SK-N-SH (cell line): ENCODE measurements around the gene ANO4. TPM values are rescaled to one million over a fixed set of nuclear protein-coding genes. Genes with fewer than 3 reads are reported as not detected.

Source experiments
- CTCF ChIA-PET: fragments of 300-600, 350-600 bp; formaldehyde crosslinking; extraction: SDS; loops from one replicate; lab custom pipeline; 2021; lab: Yijun Ruan, JAX
- POLR2A ChIA-PET: fragments of 350-600 bp; sonication (Branson Sonifier 250); formaldehyde crosslinking; extraction: SDS; loops from one replicate; lab custom pipeline; 2020; ENCODE audit warnings: antibody characterized with exemption, inconsistent platforms; lab: Yijun Ruan, JAX
- DNase-seq: peaks from one replicate; pipeline ENCODE4 v3.0.0; 2012
- H2AFZ ChIP-seq: fragments of 200-600 bp; sonication (generic); 2 replicates; pipeline ENCODE4 v1.8.1; 2016; ENCODE audit warnings: antibody characterized with exemption, mild to moderate bottlenecking, low read depth
- H3F3A ChIP-seq: fragments of 200-600 bp; sonication (generic); replicated peaks from 2 replicates; pipeline ENCODE3; 2016; ENCODE audit warnings: antibody characterized with exemption, mild to moderate bottlenecking; ENCODE audit not compliant: insufficient read depth
- H3K27ac ChIP-seq, 2 experiments: fragments of 200-500 bp in 1 of 2; fragments of 200-600 bp in 1 of 2; sonication (Bioruptor generic) in 1 of 2; sonication (generic), shearing (Covaris generic) in 1 of 2; 2 replicates each; pipeline versions ENCODE4 v1.5.1 to v1.6.1; 2014 to 2016; ENCODE audit warnings: low read depth in 2 of 2, inconsistent platforms in 1 of 2, low read length in 1 of 2, mild to moderate bottlenecking in 1 of 2, mixed read lengths in 1 of 2
- H3K27me3 ChIP-seq: fragments of 200-600 bp; sonication (generic), shearing (Covaris generic); 2 replicates; pipeline ENCODE4 v1.6.1; 2016; ENCODE audit warnings: mixed run types; ENCODE audit not compliant: insufficient read depth
- H3K36me3 ChIP-seq, 2 experiments: fragments of 200-500 bp in 1 of 2; fragments of 200-600 bp in 1 of 2; sonication (Bioruptor generic) in 1 of 2; sonication (generic) in 1 of 2; replicated peaks in 1 of 2; 2 replicates each; pipeline versions ENCODE3 to v1.5.1; 2014 to 2016; ENCODE audit warnings: low read length in 1 of 2, mild to moderate bottlenecking in 1 of 2; ENCODE audit not compliant: insufficient read depth in 2 of 2, control insufficient read depth in 1 of 2
- H3K4me1 ChIP-seq, 2 experiments: fragments of 200-500 bp in 1 of 2; fragments of 200-600 bp in 1 of 2; sonication (Bioruptor generic) in 1 of 2; sonication (generic), shearing (Covaris generic) in 1 of 2; 2 replicates each; pipeline versions ENCODE4 v1.5.1 to v1.6.1; 2014 to 2016; ENCODE audit warnings: low read depth in 1 of 2, low read length in 1 of 2, mixed run types in 1 of 2; ENCODE audit not compliant: insufficient read depth in 2 of 2, control insufficient read depth in 1 of 2
- H3K4me2 ChIP-seq: fragments of 200-600 bp; sonication (generic), shearing (Covaris generic); 2 replicates; pipeline ENCODE4 v1.6.1; 2017; ENCODE audit warnings: mixed run types
- H3K4me3 ChIP-seq, 2 experiments: fragments of 200-500 bp in 1 of 2; fragments of 200-600 bp in 1 of 2; sonication (Bioruptor generic) in 1 of 2; sonication (generic), shearing (Covaris generic) in 1 of 2; 2 replicates each; pipeline versions ENCODE4 v1.5.1 to v1.8.1; 2014 to 2016; ENCODE audit warnings: low read depth in 2 of 2, inconsistent platforms in 1 of 2, low read length in 1 of 2, mild to moderate bottlenecking in 1 of 2, mixed read lengths in 1 of 2, moderate library complexity in 1 of 2
- H3K79me2 ChIP-seq: fragments of 200-600 bp; sonication (generic); 2 replicates; pipeline ENCODE4 v1.8.1; 2017; ENCODE audit warnings: mild to moderate bottlenecking; ENCODE audit not compliant: insufficient read depth
- H3K9ac ChIP-seq: fragments of 200-600 bp; sonication (generic); 2 replicates; pipeline ENCODE4 v1.6.1; 2017; ENCODE audit warnings: mixed run types
- H3K9me2 ChIP-seq: fragments of 200-600 bp; sonication (generic); 2 replicates; pipeline ENCODE4 v1.6.1; 2017; ENCODE audit warnings: mixed run types
- H3K9me3 ChIP-seq: fragments of 200-600 bp; sonication (generic); 2 replicates; pipeline ENCODE4 v1.6.1; 2017; ENCODE audit warnings: mixed run types, mild to moderate bottlenecking, moderate library complexity
- H4K20me1 ChIP-seq: fragments of 200-600 bp; sonication (generic); 2 replicates; pipeline ENCODE4 v1.6.1; 2017; ENCODE audit warnings: mild to moderate bottlenecking, mixed run types; ENCODE audit not compliant: insufficient read depth
- CTCF ChIP-seq: fragments of 200-600 bp; sonication (generic); IDR thresholded peaks from 2 replicates; pipeline ENCODE4 v1.6.1; 2017; ENCODE audit warnings: antibody characterized with exemption, mild to moderate bottlenecking, moderate library complexity
- ELF1 ChIP-seq: IDR thresholded peaks from 2 replicates; pipeline ENCODE4 v1.4.0; 2012
- EP300 ChIP-seq, 2 experiments: IDR thresholded peaks; 2 replicates each; pipeline versions ENCODE4 v1.4.0 to v1.6.1; 2012; ENCODE audit warnings: borderline replicate concordance in 1 of 2, low read depth in 1 of 2, low read length in 1 of 2
- EZH2phosphoT487 ChIP-seq: fragments of 200-600 bp; sonication (generic); IDR thresholded peaks from 2 replicates; pipeline ENCODE4 v1.6.1; 2017; ENCODE audit warnings: low read depth, mixed run types, mild to moderate bottlenecking, antibody characterized with exemption, moderate library complexity, borderline replicate concordance
- FOSL2 ChIP-seq: IDR thresholded peaks from 2 replicates; pipeline ENCODE4 v1.4.0; 2012; ENCODE audit warnings: low read depth, mild to moderate bottlenecking, moderate library complexity, borderline replicate concordance
- FOXM1 ChIP-seq: IDR thresholded peaks from 2 replicates; pipeline ENCODE4 v1.4.0; 2012; ENCODE audit warnings: low read depth, mild to moderate bottlenecking
- GABPA ChIP-seq: IDR thresholded peaks from 2 replicates; pipeline ENCODE4 v1.4.0; 2012; ENCODE audit warnings: low read depth, mild to moderate bottlenecking
- GATA2 ChIP-seq: sonication (generic); formaldehyde crosslinking; IDR thresholded peaks from 2 replicates; pipeline ENCODE4 v1.5.0; 2020; ENCODE audit warnings: mild to moderate bottlenecking, missing genetic modification reagents
- IRF3 ChIP-seq: fragments of 150-350 bp; IDR thresholded peaks from 2 replicates; pipeline ENCODE4 v1.6.1; 2016; ENCODE audit warnings: mild to moderate bottlenecking, low read depth, low read length
- MEF2A ChIP-seq: IDR thresholded peaks from 2 replicates; pipeline ENCODE4 v1.4.0; 2012; ENCODE audit warnings: low read depth, borderline replicate concordance
- MXI1 ChIP-seq: IDR thresholded peaks from 2 replicates; pipeline ENCODE4 v1.6.1; 2012; ENCODE audit warnings: mild to moderate bottlenecking, low read depth, low read length, improper control_type of control experiment
- NFIC ChIP-seq: IDR thresholded peaks from 2 replicates; pipeline ENCODE4 v1.4.0; 2012; ENCODE audit warnings: borderline replicate concordance
- NRF1 ChIP-seq: IDR thresholded peaks from 2 replicates; pipeline ENCODE4 v1.6.1; 2012; ENCODE audit warnings: low read depth, mild to moderate bottlenecking, low read length
- PBX3 ChIP-seq: IDR thresholded peaks from 2 replicates; pipeline ENCODE4; 2012
- RAD21 ChIP-seq: IDR thresholded peaks from 2 replicates; pipeline ENCODE4 v1.6.1; 2012; ENCODE audit warnings: mild to moderate bottlenecking, low read length
- RXRA ChIP-seq: IDR thresholded peaks from 2 replicates; pipeline ENCODE4 v1.4.0; 2012; ENCODE audit warnings: low read depth, mild to moderate bottlenecking, borderline replicate concordance
- SMC3 ChIP-seq: IDR thresholded peaks from 2 replicates; pipeline ENCODE4 v1.6.1; 2012; ENCODE audit warnings: low read depth, low read length, improper control_type of control experiment
- TCF12 ChIP-seq: IDR thresholded peaks from 2 replicates; pipeline ENCODE4 v1.4.0; 2012
- TEAD4 ChIP-seq: IDR thresholded peaks from 2 replicates; pipeline ENCODE4 v1.4.0; 2012; ENCODE audit warnings: mild to moderate bottlenecking, borderline replicate concordance; ENCODE audit not compliant: insufficient read depth
- YY1 ChIP-seq: IDR thresholded peaks from 2 replicates; pipeline ENCODE4 v1.4.0; 2012; ENCODE audit warnings: low read depth, mild to moderate bottlenecking
- WGBS: methylation state at CpG from one replicate; pipeline ENCODE4 v1.1.6; 2017; ENCODE audit warnings: low lambda C conversion rate; 5-methylcytosine and 5-hydroxymethylcytosine counted together
- polyA plus RNA-seq, 3 experiments: library from polyadenylated mRNA; depleted of rRNA; stranded (reverse); fragments of >200 nt; gene quantifications; 2 replicates each; pipeline ENCODE4 v1.2.3, GENCODE V29; 2012

The ANO4 gene
- polyA plus RNA-seq, 1 of the 3 experiments (the other 2 are of a cell fraction) = 9.4 TPM

GRCh38 chr12:100868487-100868886 lies 73.9 kb downstream of the ANO4 start:
- CTCF ChIA-PET = no interaction called here
- no peak overlapping the region for H3K4me2 ChIP-seq
- no peak for DNase-seq

GRCh38 chr12:100871195-100871734 lies 76.7 kb downstream of the ANO4 start:
- Histone ChIP-seq H3K27ac (no peak overlapping the region), H3K9me3 (no peaks in the 10 kb centered on the region), H2AFZ (no peak overlapping the region), H3K4me2 (no peak overlapping the region), H3K9me2 (no peaks in the 10 kb centered on the region), H3K27me3 (no peaks in the 10 kb centered on the region), H3F3A (no peaks in the 10 kb centered on the region), H3K4me3 (no peak overlapping the region), H3K4me1 (no peaks in the 10 kb centered on the region), H3K36me3 (peaks cover 0 to 3% of the 10 kb centered on the region in 2 experiments), H3K79me2 (no peaks in the 10 kb centered on the region; the same call in none of the 2 replicates), H3K9ac (no peak overlapping the region), H4K20me1 (no peaks in the 10 kb centered on the region)
- DNase-seq = no peak
- WGBS = 36% methylated on average over 1 of the region's 1 CpG
- no peak for TF ChIP-seq ELF1
- no peak for TF ChIP-seq PBX3
- TF ChIP-seq TCF12 = no peak
- TF ChIP-seq CTCF = no peak
- no peak for TF ChIP-seq RAD21
- no peak for TF ChIP-seq GABPA
- TF ChIP-seq GATA2 (CRISPR knock-in tag) = no peak
- TF ChIP-seq MEF2A = no peak
- TF ChIP-seq FOSL2 = no peak
- TF ChIP-seq IRF3 = no peak
- TF ChIP-seq MXI1 = no peak
- no peak for TF ChIP-seq EZH2phosphoT487
- no peak for TF ChIP-seq NFIC
- no peak for TF ChIP-seq RXRA
- no peak for TF ChIP-seq SMC3
- TF ChIP-seq EP300 (IDR thresholded peaks at IDR 0.05; ENCODE audit: borderline replicate concordance in 1 of 2, low read depth in 1 of 2, low read length in 1 of 2) = no peak
- TF ChIP-seq TEAD4 = no peak
- CTCF ChIA-PET = interaction anchor here (1.4 kb wide), 1 partner anchor 10 kb away, joined by 4 read pairs; no protein-coding TSS in a partner anchor
- POLR2A ChIA-PET = no interaction called here

More at GRCh38 chr12:100868487-100868886, 73.9 kb downstream of the ANO4 start:
- H2AFZ ChIP-seq = no peak overlapping the region
- no peaks in the 10 kb centered on the region for H3K9me3 ChIP-seq
- no peaks in the 10 kb centered on the region for H3K36me3 ChIP-seq
- H3K4me3 ChIP-seq = no peak overlapping the region
- no peak overlapping the region for H3K27ac ChIP-seq
- WGBS = 79% methylated on average over 1 of the region's 1 CpG
- H3F3A ChIP-seq = no peaks in the 10 kb centered on the region
- no peaks in the 10 kb centered on the region for H3K4me1 ChIP-seq
- no peak overlapping the region for H3K9ac ChIP-seq
- POLR2A ChIA-PET = no interaction called here
- no peaks in the 10 kb centered on the region for H3K9me2 ChIP-seq
- no peaks in the 10 kb centered on the region; the same call in 1 of the 2 replicates for H3K79me2 ChIP-seq
- no peaks in the 10 kb centered on the region for H3K27me3 ChIP-seq
- TF ChIP-seq FOXM1 = no peak
- no peak for TF ChIP-seq TCF12
- TF ChIP-seq YY1 = no peak
- TF ChIP-seq NRF1 = no peak
- TF ChIP-seq TEAD4 = no peak
- H4K20me1 ChIP-seq = no peaks in the 10 kb centered on the region
